22Rv1 (cell line): ENCODE data around the gene SGK2.

Experiments
- CTCF ChIP-seq: fragments of 450-650 bp; IDR thresholded peaks from 2 replicates; pipeline ENCODE4 v1.5.1; 2017; ENCODE audit warnings: mild to moderate bottlenecking
- ZFX ChIP-seq: fragments of 450-650 bp; IDR thresholded peaks from 2 replicates; pipeline ENCODE4 v1.6.1; 2017; ENCODE audit warnings: antibody characterized with exemption, borderline replicate concordance

DNA sequence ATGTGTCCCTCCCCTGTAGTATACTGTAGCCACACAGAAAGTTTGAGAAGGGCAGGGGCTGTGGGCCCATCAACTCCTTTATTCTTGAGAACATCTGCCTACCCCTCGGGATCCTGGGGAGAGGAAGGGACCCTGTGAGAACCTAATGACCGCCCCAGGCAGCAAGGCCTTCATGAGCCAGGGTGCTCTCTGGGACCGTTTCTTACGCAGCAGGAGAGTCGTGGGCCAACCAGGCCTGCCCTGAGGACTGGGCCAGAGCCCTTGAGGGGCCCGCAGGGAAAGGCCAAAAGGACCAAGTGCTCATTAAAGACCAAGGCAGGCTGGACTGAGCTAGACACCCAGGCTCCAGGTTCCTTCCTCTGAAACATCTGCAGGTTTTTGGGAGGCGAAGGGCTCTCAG lies 5.2 kb downstream of the SGK2 start:
- TF ChIP-seq CTCF (no peak), ZFX (no peak)
